H1 (cell line): ENCODE measurements around the gene BCL6B. TPM values are rescaled to one million over a fixed set of nuclear protein-coding genes. Genes with fewer than 3 reads are reported as not detected.

Source experiments
- CBX8 ChIP-seq: fragments of 300-800, 300-1000 bp; sonication (generic); IDR thresholded peaks from 2 replicates; pipeline ENCODE4 v1.7.1; 2016; ENCODE audit warnings: low read depth, low read length, borderline replicate concordance
- polyA plus RNA-seq, 7 experiments: library from polyadenylated mRNA; depleted of rRNA in 3 of 7; stranded (reverse) in 5 of 7; unstranded in 2 of 7; fragments of >200 nt in 5 of 7; fragments of 200-250 nt in 2 of 7; gene quantifications; 1 replicate in 5 of 7; 2 replicates in 1 of 7; 4 replicates in 1 of 7; pipeline versions ENCODE4 v1.2.1 to v1.2.3, GENCODE V29; 2011 to 2013; ENCODE audit warnings: missing spikeins in 2 of 7, mixed read lengths in 2 of 7
- total RNA-seq: library from RNA; stranded (reverse); fragmentation: NEBNext Ultra II Directional; extraction: Animal tissue kit (Norgen Biotek cat#: 25700); gene quantifications from 2 replicates; pipeline ENCODE4 v1.2.1, GENCODE V29; 2021

Gene BCL6B
- total and polyA plus RNA-seq, 2 of the 8 experiments (the other 6 are each of a cell fraction or from before 2014, with no cell fraction given), result 6.6 to 8.7 TPM

DNA sequence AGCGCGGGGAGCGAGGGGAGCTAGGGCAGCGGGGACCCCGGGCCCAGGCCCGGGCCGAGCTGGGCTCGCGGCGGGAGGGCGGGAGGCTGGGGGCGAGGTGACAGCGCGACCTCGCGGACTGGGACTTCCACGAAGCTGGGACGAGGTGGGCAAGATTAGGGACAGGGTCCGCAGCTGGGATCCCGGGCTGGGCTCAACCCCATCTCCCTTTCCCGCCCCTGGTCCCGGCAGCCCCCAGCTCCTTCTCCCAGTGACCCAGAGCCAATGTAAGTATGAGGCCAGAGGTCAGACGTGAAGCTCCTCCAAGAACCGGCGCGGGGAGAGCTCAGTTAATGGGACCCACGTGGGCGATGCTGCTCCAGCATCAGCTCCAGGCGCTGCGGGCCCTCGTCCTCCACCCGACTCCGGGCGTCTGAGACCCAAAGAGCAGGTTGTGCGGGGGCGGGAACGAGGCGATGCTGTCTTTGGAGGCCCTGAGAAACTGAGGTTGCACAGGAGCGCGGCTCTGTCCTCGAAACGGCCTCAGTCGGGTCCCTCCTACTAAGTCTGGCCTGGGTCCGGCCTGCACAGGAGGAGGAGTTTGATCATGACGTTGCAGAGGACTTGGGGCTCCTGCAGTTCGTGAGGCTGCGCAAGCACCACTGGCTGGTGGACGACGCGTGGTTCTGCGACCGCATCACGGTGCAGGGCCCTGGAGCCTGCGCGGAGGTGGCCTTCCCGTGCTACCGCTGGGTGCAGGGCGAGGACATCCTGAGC, 26.4 kb upstream of the BCL6B start (continued):
- TF ChIP-seq CBX8, result no peak
- TF ChIP-seq, all 59 proteins: peak for 3
